ENCODE measurements around the gene DUSP28. TPM values are rescaled to one million over a fixed set of nuclear protein-coding genes. Genes with fewer than 3 reads are reported as not detected.
"Not testable (repeated sequence)": the region's sequence is repeated elsewhere in the genome, so short reads cannot be mapped to it uniquely, and the experiment has no call there.

The DUSP28 gene, protein sequence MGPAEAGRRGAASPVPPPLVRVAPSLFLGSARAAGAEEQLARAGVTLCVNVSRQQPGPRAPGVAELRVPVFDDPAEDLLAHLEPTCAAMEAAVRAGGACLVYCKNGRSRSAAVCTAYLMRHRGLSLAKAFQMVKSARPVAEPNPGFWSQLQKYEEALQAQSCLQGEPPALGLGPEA
- 11.5 TPM for total RNA-seq
- long read RNA-seq, transcript DUSP28-202 (2 exons, 3,461 nt): major isoform, 13 of 22 reads
- long read RNA-seq, transcript DUSP28-201 (3 exons, 1,555 nt): minor isoform, 5 of 22 reads
- long read RNA-seq, partial matches to known transcripts: 0 of 22 reads
- long read RNA-seq, other reads (novel, unspliced or antisense): 4 of 22 reads

DNA sequence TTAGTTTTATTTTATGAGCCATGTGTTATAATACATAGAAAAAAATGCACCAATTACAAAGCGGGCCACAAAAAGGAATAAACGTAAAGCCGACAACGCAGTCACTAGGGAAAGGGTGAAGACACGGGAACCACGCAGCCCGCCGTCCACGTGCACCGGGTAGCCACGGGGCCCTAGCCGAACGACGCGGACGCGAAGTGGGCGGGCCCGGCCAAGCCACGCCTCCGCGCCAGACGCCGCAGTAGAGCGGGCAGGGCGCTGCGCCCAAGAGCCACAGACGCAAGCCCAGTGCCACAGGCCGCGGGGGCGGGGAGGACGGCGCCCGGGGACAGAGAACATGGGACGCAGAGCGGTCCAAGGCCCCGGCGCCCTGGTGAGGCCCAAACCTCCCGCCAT is at the start of gene DUSP28:
Gene DUSP28, plus strand, starts transcription at position 274 of the 396 bp plus-strand sequence. CDS start 328 bp downstream, outside the sequence.
- DNase-seq (peak; percentile 96), ATAC-seq (ENCODE audit: poor library complexity) (peak; percentile 87)
- intact Hi-C loops (cut with DNase I): no loop called here

- intact Hi-C loops (cut with DNase I): loop anchor here (5.0 kb wide), 1 partner anchor 192 kb away; no protein-coding TSS in a partner anchor
- ATAC-seq (ENCODE audit: poor library complexity) (no peak), DNase-seq (no peak)
Observed at GRCh38 chr2:240510513-240511210, 49.5 kb upstream of the DUSP28 start.

DNA sequence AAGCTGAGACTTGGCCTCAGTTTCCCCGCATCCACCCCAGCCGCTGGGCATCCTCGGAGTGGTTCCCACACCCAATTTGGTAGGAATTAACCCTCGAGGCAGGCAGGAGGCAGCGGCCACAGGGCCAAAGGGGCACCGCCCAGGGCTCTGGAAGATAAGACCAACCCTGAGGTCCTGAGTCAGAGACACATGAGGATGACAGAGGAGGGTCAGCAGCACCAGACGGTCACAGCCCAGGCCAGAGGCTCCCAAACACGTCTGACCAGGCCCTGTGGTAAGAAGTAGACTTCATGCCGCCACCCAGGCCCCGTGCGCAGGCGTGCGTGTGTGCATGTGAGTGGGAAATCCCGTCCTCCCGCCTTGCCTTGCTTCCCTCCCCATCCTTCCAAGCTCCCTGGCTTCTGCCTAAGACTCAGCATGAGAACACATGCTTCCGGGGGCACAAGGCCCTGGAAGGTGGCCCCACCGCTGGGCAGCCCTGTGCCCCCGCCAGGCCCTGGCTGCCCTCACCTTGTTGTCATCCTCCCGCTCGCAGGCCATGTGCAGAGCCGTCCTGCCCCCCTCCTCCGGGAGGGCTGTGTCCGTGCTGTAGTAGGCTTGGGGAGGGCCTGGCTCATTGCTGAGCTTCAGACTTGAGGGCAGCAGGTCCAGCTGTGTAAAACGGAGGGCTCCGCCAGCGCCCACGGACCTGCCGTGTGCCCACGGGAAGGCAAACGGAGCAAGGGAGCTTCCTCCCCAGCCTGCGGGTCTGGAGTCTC is 48.6 kb upstream of the DUSP28 start:
- DNase-seq (no peak), ATAC-seq (ENCODE audit: poor library complexity) (no peak)
- intact Hi-C loops (cut with DNase I): loop anchor here (5.0 kb wide), 1 partner anchor 191 kb away; no protein-coding TSS in a partner anchor

DNA sequence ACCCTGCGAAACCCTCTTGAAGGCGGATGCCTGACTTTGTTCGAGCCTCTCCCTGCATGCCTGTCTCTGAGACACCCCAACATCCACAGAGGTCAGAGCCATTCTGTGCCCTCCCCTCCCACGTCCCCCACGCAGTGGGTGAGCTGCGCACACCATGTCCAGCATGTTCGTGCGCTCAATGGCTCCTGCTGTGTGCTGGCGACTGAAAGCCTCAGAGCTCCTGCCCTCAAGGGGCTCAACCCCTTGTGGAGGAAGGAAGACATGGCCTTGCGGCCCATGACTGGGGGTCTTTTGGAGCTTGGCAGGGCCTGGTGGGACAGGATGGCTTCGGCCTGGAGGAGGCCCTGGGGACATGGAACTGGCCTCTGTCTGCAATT is 48.1 kb upstream of the DUSP28 start:
- intact Hi-C loops (cut with DNase I): loop anchor here (5.0 kb wide), 1 partner anchor 190 kb away; no protein-coding TSS in a partner anchor
- ATAC-seq (ENCODE audit: poor library complexity) (no peak), DNase-seq (no peak)

DNA sequence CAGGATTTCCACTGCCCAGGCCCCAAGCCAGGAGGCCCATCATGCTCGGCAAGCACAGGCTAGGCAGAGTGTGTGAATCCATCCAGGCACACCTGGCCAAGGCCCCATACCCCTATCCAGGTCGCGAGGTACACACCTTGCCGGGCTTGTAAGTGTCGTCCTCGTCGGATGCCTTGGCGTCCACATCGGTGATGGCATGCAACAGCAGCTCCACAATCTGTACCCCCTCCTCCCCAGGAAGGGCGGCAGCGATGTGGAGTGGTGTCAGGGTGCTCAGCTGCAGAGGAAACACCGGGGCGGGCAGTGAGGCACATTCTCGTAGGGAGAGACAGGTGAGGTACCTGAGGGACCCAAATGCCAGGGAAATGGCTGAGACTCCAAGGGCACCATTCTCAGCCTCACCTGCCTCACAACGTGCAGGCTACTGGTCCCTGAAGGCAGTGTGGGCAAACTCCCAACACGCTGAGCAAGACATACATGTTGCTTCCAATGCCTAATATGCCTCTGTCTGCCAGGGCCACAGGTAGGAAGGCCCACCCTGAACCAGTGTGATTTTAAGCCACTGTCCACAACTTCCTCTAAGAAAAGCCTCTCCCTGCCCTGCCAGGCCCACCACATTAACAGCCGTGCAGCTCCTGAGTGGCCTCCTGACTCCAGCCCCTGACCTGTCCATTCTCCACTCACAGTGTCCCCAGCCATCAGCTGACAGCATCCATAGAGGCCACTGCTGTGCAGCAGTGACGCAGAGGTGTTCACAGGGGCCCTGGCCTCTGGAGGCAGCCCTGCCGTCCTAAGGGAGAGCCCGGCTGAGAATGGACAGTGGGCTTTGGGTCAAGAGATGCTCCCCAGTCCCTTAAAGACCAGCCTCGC is 47.3 kb upstream of the DUSP28 start:
- intact Hi-C loops (cut with DNase I): loop anchor here (5.0 kb wide), 1 partner anchor 189 kb away; no protein-coding TSS in a partner anchor
- DNase-seq (no peak), ATAC-seq (ENCODE audit: poor library complexity) (no peak)

DNA sequence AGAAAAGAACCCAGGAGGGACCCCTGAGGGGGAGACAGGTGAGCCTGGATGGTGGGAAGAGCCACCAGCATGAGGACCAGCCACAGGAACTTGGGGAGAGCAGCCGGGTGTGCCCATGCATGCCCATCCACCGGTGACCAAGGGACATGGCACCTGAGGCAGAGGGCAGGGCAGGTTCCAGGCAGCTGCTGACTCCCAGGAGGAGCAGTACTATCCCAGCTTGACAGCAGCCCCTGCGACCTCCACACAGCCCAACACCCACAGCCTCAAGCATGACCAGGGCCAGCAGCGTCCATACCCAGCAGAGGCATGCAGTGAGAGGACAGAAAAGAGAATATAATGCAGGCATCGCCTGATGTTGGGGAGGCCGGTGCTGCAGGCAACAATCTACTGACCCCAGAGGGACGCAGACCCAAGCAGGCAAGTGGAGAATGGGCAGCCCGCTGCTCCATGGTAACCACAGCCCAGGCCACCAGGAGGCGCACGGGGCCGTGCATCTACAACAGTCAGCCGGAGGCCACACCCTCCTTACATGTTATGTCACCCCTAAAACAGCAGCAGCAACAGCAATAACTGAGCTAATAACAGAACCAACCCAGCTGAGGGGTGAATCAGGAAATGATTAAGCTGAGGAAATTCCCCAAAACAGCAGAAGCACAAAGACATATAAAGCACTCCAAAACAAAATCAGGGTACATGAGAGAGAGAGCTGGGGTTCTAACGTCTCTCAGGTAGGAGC is 46.4 kb upstream of the DUSP28 start:
- intact Hi-C loops (cut with DNase I): loop anchor here (5.0 kb wide), 1 partner anchor 189 kb away; no protein-coding TSS in a partner anchor
- DNase-seq: peak; percentile 94
- ATAC-seq (ENCODE audit: poor library complexity): peak; percentile 98

DNA sequence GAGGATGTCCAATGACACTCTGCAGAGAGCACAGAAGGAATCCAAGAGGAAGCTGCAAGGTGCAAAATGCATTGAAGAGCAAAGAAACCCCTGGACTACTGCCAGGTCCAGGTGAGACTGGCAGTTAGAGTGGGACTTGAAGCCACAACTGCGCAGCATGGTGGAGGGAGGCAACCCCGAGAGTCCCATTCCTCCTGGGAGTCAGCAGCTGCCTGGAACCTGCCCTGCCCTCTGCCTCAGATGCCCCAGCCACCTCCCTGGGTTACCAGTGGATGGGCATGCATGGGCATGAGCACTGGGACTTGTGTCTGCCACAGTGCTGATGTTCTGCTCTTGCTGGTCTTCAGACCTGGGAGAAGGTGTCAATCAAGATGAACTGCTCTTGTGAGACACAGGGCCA is 45.5 kb upstream of the DUSP28 start:
- ATAC-seq (ENCODE audit: poor library complexity) (no peak), DNase-seq (no peak)
- intact Hi-C loops (cut with DNase I): loop anchor here (5.0 kb wide), 1 partner anchor 188 kb away; no protein-coding TSS in a partner anchor

GRCh38 chr2:240517342-240517741 is 42.8 kb upstream of the DUSP28 start:
- DNase-seq: no peak
- ATAC-seq (ENCODE audit: poor library complexity): no peak
- intact Hi-C loops (cut with DNase I): no loop called here

DNA sequence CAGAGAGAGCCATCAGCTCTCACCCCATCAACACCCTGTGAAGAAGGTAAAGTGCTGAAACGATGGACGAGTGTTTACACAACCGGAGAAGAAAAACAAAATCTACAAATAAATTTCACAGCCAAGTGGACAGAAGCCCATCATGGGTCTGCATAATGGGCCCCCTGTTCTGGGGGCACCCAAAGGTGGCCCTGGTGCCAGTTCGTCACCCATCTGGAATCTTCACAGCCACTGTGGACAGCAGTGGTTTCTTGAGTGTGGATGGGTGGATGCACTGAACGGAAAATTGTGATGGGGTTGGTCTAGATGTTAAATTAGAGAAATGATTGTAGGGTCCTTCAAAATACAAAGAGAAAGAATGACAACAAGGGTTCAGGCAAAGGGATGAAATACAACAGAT is 41.2 kb upstream of the DUSP28 start:
- DNase-seq: no peak
- intact Hi-C loops (cut with DNase I): no loop called here
- no peak for ATAC-seq (ENCODE audit: poor library complexity)

GRCh38 chr2:240519396-240520129 is 40.6 kb upstream of the DUSP28 start:
- intact Hi-C loops (cut with DNase I): no loop called here
- DNase-seq (no peak), ATAC-seq (ENCODE audit: poor library complexity) (no peak)

DNA sequence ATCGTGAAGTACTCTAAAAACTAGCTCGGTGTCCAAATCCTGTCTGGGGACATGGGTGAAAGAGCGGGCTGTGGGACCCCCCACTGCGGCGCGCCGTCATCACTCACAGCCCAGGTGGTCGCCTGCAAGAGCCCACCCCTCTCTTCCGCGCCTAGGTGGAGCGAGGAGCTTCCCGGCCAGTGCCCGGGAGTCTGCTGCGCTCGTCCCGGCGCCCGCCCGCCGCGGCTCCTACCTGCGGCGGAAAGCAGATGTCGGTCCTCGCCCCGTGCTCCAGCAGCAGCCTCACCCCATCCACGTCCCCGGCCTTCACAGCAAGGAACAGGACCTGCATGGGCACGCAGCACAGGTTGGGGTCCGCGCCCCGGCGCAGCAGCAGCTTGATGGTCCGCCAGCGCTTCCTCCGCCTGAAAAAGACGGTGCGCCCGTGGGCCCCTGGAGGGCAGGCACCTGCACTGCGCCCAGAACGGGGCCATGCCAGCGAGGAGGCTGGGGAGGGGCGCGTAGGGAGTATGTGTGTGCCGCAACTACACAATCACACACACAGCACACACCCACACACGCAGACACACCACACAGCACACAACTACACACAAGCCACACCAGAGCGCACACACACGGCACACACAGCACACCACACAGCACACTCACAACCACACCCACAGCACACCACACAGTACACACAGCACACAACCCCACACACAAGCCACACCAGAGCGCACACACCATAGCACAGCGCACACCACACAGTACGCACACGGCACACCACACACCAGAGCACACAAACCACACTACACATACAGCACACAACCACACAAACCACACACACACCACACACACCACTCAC is 39.8 kb upstream of the DUSP28 start:
- intact Hi-C loops (cut with DNase I): no loop called here
- ATAC-seq (ENCODE audit: poor library complexity) (no peak), DNase-seq (no peak)

DNA sequence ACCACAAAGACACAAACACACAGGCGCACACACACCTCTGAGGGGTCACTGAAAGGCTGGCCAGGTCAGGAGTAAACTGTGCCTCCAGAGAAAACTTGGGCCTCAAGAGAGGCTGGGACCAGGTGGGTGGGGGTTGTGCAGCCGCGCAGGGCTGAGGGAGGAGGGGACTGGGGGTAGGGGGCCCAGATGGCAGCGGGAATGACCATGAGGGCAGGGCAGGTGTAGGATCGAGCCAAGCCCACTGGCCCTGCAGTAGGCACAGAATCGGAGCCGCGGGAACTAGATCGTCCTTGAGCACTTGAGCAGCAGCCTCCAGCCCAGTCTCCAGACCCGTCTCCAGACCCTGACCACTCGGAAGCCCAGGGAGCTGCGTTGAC is 39.2 kb upstream of the DUSP28 start:
- DNase-seq: no peak
- intact Hi-C loops (cut with DNase I): no loop called here
- no peak for ATAC-seq (ENCODE audit: poor library complexity)

DNA sequence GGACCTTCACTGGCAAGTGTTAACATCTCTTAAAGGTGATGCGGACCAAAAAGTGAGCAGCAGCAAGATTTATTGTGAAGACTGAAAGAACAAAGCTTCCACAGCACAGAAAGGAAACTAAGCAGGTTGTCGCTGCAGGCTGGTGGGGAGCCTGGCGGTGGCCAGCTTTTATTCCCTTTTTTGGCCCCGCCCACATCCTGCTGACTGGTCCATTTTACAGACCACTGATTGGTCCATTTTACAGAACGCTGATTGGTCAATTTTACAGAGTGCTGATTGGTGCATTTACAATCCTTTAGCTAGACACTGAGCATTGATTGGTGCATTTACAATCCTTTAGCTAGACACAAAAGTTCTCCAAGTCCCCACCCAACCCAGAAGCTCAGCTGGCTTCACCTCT is 38.3 kb upstream of the DUSP28 start:
- ATAC-seq (ENCODE audit: poor library complexity); DNase-seq; intact Hi-C loops (cut with DNase I): not testable (repeated sequence)

DNA sequence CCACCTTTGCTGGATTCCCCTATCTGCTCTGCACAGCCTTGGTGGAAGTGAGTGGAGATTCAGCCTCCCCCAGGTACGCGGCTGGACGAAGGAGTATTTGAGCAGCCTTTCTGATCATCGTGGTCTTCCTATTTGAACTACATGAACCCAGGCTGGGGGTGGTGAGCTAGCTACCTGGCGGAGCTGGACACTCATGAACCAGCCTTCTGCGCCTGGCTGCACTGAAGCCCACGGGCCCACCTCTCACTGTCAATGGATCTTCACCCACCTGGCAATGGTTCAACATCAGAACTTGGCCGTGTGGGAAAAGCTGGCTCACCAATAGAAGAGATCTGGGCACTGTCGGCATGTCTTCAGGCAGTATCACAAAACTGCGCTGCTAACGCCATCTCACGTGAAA is 37.8 kb upstream of the DUSP28 start:
- no peak for DNase-seq
- intact Hi-C loops (cut with DNase I): no loop called here
- no peak for ATAC-seq (ENCODE audit: poor library complexity)

DNA sequence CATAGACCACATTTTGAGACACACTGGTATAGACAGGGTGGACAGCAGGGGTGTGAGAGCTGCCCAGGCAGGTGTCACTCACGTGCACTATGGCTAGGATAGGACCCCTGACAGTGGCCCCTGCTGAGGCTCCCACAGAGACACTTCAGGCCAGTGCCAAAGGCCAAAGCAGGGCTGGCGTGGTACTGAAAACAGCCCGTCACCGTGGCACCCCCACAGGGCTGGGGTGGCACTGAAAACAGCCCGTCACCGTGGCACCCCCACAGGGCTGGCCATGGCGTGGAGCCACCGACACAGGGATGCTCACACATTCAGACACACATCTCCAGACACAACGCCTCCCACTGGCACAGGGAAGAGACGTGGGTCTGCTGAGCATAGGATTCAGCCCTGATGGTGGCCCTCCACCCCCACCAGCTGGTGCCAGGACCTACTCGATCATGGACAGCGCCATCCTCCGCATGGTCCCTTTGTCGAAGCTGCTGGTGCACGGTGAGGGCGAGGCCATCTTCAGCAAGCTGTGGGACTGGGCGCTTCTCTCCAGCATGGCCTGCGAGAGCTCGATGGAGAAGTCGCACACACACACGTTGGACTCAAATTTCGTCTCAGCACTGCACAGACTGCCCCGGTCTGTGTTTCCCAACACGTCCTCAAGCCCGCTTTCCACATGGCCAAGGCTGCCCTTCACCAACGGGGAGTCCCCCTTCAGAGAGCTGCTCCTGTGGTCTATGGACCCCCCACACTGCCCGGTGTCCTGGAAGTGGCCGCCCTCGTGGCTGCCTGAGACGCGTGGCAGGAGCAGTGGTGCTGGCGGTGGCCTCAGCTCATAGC is 36.5 kb upstream of the DUSP28 start:
- DNase-seq (no peak), ATAC-seq (ENCODE audit: poor library complexity) (no peak)
- intact Hi-C loops (cut with DNase I): no loop called here
